Activated CD8-positive, alpha-beta T cell treated with anti-CD3 and anti-CD28 coated beads, Interleukin-2, amount 10 ng/mL, durations not matched to agents 7 days and 5 days (primary cell): ENCODE measurements around the gene ABCG4. TPM values are rescaled to one million over a fixed set of nuclear protein-coding genes. Genes with fewer than 3 reads are reported as not detected.
A peak's percentile ranks its signal among the peaks of the same experiment; 100 is the strongest.
"Not testable (repeated sequence)": the region's sequence is repeated elsewhere in the genome, so short reads cannot be mapped to it uniquely, and the experiment has no call there.

Experiments used
- ATAC-seq: fragments of 150-1000 bp; cut with Tn5 transposase; one replicate; pipeline ENCODE4 v1.10.0; 2021; ENCODE audit warnings: moderate library complexity
- CTCF ChIA-PET: fragments of 350-600 bp; sonication (Branson Sonifier 250); formaldehyde crosslinking; loops from one replicate; lab custom pipeline; 2021; ENCODE audit warnings: antibody characterized with exemption; lab: Charles Lee
- POLR2A ChIA-PET: fragments of 350-600 bp; sonication (Branson Sonifier 250); formaldehyde crosslinking; loops from one replicate; lab custom pipeline; 2021; ENCODE audit warnings: antibody characterized with exemption; lab: Charles Lee
- DNase-seq: peaks from one replicate; pipeline ENCODE4 v3.0.0-alpha.2; 2020
- H3K27ac Mint-ChIP-seq: one replicate; pipeline ENCODE4 v1.8.0; 2021; ENCODE audit warnings: mild to moderate bottlenecking, mixed read lengths
- H3K27me3 Mint-ChIP-seq: one replicate; pipeline ENCODE4 v1.8.0; 2021; ENCODE audit warnings: low read depth, mixed read lengths
- H3K36me3 Mint-ChIP-seq: one replicate; pipeline ENCODE4 v1.8.0; 2021; ENCODE audit warnings: low read depth, mixed read lengths
- H3K4me1 Mint-ChIP-seq: one replicate; pipeline ENCODE4 v1.8.0; 2021; ENCODE audit warnings: low read depth, mixed read lengths
- H3K4me3 Mint-ChIP-seq: one replicate; pipeline ENCODE4 v1.8.0; 2021; ENCODE audit warnings: mild to moderate bottlenecking, mixed read lengths
- H3K9me3 Mint-ChIP-seq: one replicate; pipeline ENCODE4 v1.8.0; 2022; ENCODE audit warnings: mixed read lengths; ENCODE audit not compliant: insufficient read depth
- total RNA-seq, 2 experiments: library from RNA; stranded (reverse); gene quantifications; one replicate each; pipeline ENCODE4 v1.2.3, GENCODE V29; 2021

ABCG4 gene
- total RNA-seq, 2 experiments from 2014 or later: 0.18 TPM; not detected in 1

- Mint-ChIP-seq H3K36me3 (no peaks in the 10 kb centered on the region), H3K4me3 (no peak overlapping the region), H3K9me3 (no peaks in the 10 kb centered on the region), H3K27me3 (peaks cover 3% of the 10 kb centered on the region), H3K4me1 (peaks cover 4% of the 10 kb centered on the region), H3K27ac (no peak overlapping the region)
- ChIA-PET POLR2A (no interaction called here), CTCF (no interaction called here)
- ATAC-seq (no peak), DNase-seq (no peak)
Observed at GRCh38 chr11:119193626-119194025, 44.8 kb downstream of the ABCG4 start.

DNA sequence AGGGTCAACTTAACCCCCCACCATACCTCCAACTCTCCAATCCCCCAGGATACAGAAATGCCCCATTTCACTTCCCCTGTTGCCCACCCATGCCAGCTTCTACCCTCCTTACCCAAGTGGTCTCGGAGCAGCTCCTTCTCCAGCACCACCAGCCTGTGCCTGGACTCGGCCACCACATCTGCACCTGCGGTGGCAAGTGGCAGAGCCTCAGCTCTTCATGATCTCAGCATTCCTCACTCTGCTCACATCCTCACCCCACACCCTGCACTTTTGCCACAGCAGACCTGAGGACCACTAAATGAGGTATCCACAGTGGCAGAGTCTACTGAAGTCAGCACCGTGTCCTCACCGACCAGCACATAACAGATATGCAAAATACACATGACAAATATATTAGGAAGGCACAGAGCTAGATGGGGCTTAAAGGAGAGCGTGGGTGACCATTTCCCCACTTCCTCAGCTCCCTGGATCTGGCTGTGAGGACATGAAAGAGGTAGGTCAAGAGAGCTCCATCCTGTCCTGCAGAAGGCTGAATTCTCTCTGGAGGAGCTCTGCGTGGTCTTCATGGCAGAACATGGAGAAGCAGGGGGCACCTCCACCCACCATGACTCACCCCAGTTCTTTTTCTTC is 46.1 kb downstream of the ABCG4 start:
- peaks cover 4% of the 10 kb centered on the region for H3K4me1 Mint-ChIP-seq
- DNase-seq: no peak
- H3K27ac Mint-ChIP-seq: peak overlapping the region; percentile 9
- no peaks in the 10 kb centered on the region for H3K36me3 Mint-ChIP-seq
- H3K9me3 Mint-ChIP-seq: no peaks in the 10 kb centered on the region
- ATAC-seq: no peak
- H3K4me3 Mint-ChIP-seq: no peak overlapping the region
- CTCF ChIA-PET: interaction anchor here (0.7 to 4.1 kb wide), 12 partner anchors 11 to 128 kb away, joined by 3 to 33 read pairs (median 6); partner anchors contain the start of gene CBL
- H3K27me3 Mint-ChIP-seq: peaks cover 3% of the 10 kb centered on the region
- POLR2A ChIA-PET: interaction anchor here (0.8 to 2.1 kb wide), 3 partner anchors 19 to 127 kb away, joined by 3 to 8 read pairs (median 3); partner anchors contain the start of gene VPS11

DNA sequence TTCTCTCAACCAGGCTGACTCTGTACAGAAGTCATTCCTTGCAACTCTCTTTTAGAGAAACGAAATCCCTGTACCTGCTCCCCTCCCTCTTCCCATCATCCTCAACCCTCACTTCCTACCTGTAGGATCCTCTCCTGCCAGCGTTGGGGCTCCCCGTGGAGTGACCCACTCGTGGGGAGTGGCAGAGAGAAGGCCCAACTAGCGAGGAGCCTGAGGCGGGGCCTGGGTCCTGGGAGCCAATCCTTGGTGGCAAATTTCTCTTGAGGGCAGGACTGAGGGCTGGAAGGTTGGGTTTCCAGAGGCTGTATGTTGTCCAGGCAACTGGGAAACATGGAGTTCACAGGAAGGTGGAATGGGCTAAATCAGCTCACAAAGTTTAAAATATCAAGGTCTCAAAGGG is 46.8 kb downstream of the ABCG4 start:
- Mint-ChIP-seq H3K27ac (no peak overlapping the region), H3K36me3 (no peaks in the 10 kb centered on the region), H3K9me3 (no peaks in the 10 kb centered on the region), H3K4me1 (peaks cover 4% of the 10 kb centered on the region), H3K4me3 (no peak overlapping the region), H3K27me3 (peaks cover 3% of the 10 kb centered on the region)
- ATAC-seq (no peak), DNase-seq (no peak)
- CTCF ChIA-PET: interaction anchor here (0.9 to 4.1 kb wide), 25 partner anchors 10 to 289 kb away, joined by 3 to 33 read pairs (median 6); partner anchors contain the start of genes CBL, DPAGT1, NLRX1 and VPS11
- POLR2A ChIA-PET: interaction anchor here (1.2 to 2.1 kb wide), 2 partner anchors 19 to 101 kb away, joined by 3 to 8 read pairs; a partner anchor contains a TSS

GRCh38 chr11:119196833-119197483 is 48.1 kb downstream of the ABCG4 start:
- POLR2A ChIA-PET: interaction anchor here (2.1 kb wide), 1 partner anchor 102 kb away, joined by 8 read pairs; a partner anchor contains a TSS
- no peak overlapping the region for H3K4me3 Mint-ChIP-seq
- no peaks in the 10 kb centered on the region for H3K36me3 Mint-ChIP-seq
- no peaks in the 10 kb centered on the region for H3K9me3 Mint-ChIP-seq
- peaks cover 3% of the 10 kb centered on the region for H3K27me3 Mint-ChIP-seq
- peaks cover 4% of the 10 kb centered on the region for H3K4me1 Mint-ChIP-seq
- CTCF ChIA-PET: interaction anchor here (0.6 to 4.1 kb wide), 46 partner anchors 9 to 290 kb away, joined by 3 to 33 read pairs (median 4); partner anchors contain the start of genes CBL, DPAGT1, HMBS and NLRX1
- DNase-seq (peak; percentile 85), ATAC-seq (peak; percentile 96)
- no peak overlapping the region for H3K27ac Mint-ChIP-seq

DNA sequence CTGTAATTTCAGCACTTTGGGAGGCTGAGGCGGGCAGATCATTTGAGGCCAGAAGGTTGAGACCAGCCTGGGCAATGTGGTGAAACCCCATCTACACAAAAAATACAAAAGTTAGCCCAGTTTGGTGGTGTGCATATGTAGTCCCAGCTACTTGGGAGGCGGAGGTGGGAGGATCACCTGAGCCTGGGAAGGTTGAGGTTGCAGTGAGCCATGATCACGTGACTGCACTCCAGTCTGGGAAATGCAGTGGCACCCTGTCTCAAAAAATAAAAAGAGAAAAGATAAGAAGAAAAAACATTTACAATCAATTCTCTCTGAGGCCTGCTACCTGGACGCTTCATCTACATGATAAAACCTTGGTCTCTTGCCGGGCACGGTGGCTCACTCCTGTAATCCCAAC is 50.1 kb downstream of the ABCG4 start:
- ATAC-seq (no peak), DNase-seq (no peak)
- Mint-ChIP-seq H3K4me3 (no peak overlapping the region), H3K27ac (no peak overlapping the region), H3K27me3 (peaks cover 3% of the 10 kb centered on the region), H3K9me3 (no peaks in the 10 kb centered on the region), H3K4me1 (peaks cover 7% of the 10 kb centered on the region), H3K36me3 (no peaks in the 10 kb centered on the region)
- POLR2A ChIA-PET: no interaction called here
- CTCF ChIA-PET: interaction anchor here (1.3 to 4.1 kb wide), 2 partner anchors 30 to 124 kb away, joined by 3 to 31 read pairs; no protein-coding TSS in a partner anchor

DNA sequence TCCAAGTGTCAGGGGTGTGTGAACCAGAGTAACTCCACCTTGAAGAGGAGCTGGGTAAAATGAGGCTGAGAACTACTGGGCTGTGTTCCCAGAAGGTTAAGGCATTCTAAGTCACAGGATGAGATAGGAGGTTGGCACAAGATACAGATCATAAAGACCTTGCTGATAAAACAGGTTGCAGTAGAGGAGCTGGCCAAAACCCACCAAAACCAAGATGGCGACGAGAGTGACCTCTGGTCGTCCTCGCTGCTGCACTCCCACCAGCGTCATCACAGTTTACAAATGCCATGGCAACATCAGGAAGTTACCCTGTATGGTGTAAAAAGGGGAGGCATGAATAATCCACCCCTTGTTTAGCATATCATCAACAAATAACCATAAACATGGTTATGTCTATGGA is 52.4 kb downstream of the ABCG4 start:
- H3K27ac Mint-ChIP-seq, ATAC-seq, H3K9me3 Mint-ChIP-seq, H3K4me3 Mint-ChIP-seq, H3K36me3 Mint-ChIP-seq, H3K27me3 Mint-ChIP-seq, DNase-seq: not testable (repeated sequence)
- peaks cover 18% of the 10 kb centered on the region for H3K4me1 Mint-ChIP-seq
- ChIA-PET POLR2A (interaction anchor here (1.2 kb wide), 1 partner anchor 106 kb away, joined by 4 read pairs; a partner anchor contains a TSS), CTCF (interaction anchor here (0.8 to 8.3 kb wide), 4 partner anchors 83 to 137 kb away, joined by 3 to 93 read pairs (median 6); no protein-coding TSS in a partner anchor)

- ChIA-PET CTCF (interaction anchor here (1.1 to 8.3 kb wide), 3 partner anchors 33 to 120 kb away, joined by 5 to 93 read pairs (median 7); no protein-coding TSS in a partner anchor), POLR2A (no interaction called here)
- H3K4me1 Mint-ChIP-seq: peaks cover 16% of the 10 kb centered on the region
- DNase-seq (no peak), ATAC-seq (no peak)
- no peak overlapping the region for H3K27ac Mint-ChIP-seq
- H3K36me3 Mint-ChIP-seq: peaks cover 3% of the 10 kb centered on the region
- no peak overlapping the region for H3K4me3 Mint-ChIP-seq
- no peaks in the 10 kb centered on the region for H3K27me3 Mint-ChIP-seq
- H3K9me3 Mint-ChIP-seq: no peaks in the 10 kb centered on the region
Observed at GRCh38 chr11:119202554-119202953, 53.7 kb downstream of the ABCG4 start.

- CTCF ChIA-PET: interaction anchor here (0.9 to 8.3 kb wide), 7 partner anchors 12 to 134 kb away, joined by 3 to 93 read pairs (median 12); no protein-coding TSS in a partner anchor
- Mint-ChIP-seq H3K9me3 (no peaks in the 10 kb centered on the region), H3K27ac (no peak overlapping the region), H3K4me1 (peaks cover 23% of the 10 kb centered on the region), H3K4me3 (no peak overlapping the region), H3K27me3 (no peaks in the 10 kb centered on the region), H3K36me3 (peaks cover 6% of the 10 kb centered on the region)
- POLR2A ChIA-PET: interaction anchor here (1.2 kb wide), 1 partner anchor 117 kb away, joined by 3 read pairs; no protein-coding TSS in a partner anchor
- no peak for ATAC-seq
- no peak for DNase-seq
Observed at GRCh38 chr11:119204066-119204465, 55.2 kb downstream of the ABCG4 start.

- peak overlapping the region; percentile 34 for H3K27ac Mint-ChIP-seq
- no peaks in the 10 kb centered on the region for H3K9me3 Mint-ChIP-seq
- POLR2A ChIA-PET: interaction anchor here (0.5 to 1.7 kb wide), 4 partner anchors 58 to 116 kb away, joined by 3 to 12 read pairs (median 5); no protein-coding TSS in a partner anchor
- no peak for ATAC-seq
- peaks cover 9% of the 10 kb centered on the region for H3K36me3 Mint-ChIP-seq
- CTCF ChIA-PET: interaction anchor here (0.6 to 8.3 kb wide), 25 partner anchors 9 to 121 kb away, joined by 3 to 93 read pairs (median 5); partner anchors contain the start of genes DPAGT1, HINFP and NLRX1
- H3K27me3 Mint-ChIP-seq: no peaks in the 10 kb centered on the region
- peaks cover 28% of the 10 kb centered on the region for H3K4me1 Mint-ChIP-seq
- peak overlapping the region; percentile 82 for H3K4me3 Mint-ChIP-seq
- no peak for DNase-seq
Observed at GRCh38 chr11:119205080-119205479, 56.2 kb downstream of the ABCG4 start.

DNA sequence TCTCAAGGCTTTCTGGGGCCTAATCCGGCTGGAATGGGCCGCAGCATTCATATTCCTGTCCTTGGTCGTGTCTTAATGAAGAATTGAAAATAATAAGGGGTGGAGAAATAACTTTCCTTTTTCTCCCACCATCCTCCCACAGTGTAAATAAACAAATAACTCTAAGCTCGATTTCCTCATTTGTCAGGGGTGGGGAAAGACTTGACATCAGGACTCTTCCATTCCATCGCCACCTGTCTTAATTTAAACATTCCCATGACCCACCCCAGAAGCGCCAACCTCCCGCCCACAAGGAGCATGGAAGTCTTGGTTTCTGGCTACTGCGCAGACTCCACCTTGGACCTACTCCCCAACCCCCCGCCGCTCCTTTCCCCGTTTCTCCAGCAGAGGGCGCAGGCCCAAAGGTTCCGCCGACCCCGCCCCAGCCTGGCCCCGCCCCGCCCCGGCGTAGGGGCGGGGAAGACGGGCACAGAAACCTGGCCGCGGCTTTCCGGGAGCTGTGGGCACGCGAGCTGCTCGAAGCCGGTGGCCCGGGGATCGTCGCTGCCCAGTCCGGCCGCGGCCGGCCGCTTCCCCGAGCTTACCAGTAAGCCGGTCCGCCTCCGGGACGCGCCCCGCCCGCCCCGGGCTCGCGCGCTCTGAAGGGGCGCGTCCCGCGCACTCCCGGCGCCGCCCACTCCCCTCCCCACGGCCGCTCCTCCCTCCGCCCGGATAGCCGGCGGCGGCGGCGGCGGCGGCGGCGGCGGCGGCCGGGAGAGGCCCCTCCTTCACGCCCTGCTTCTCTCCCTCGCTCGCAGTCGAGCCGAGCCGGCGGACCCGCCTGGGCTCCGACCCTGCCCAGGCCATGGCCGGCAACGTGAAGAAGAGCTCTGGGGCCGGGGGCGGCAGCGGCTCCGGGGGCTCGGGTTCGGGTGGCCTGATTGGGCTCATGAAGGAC is 57.0 kb downstream of the ABCG4 start, which contains the start of gene CBL:
Gene CBL, plus strand, starts transcription at position 766 of the 937 bp plus-strand sequence. Its CDS starts 79 bp downstream, at position 845.
- peaks cover 28% of the 10 kb centered on the region for H3K4me1 Mint-ChIP-seq
- H3K4me3 Mint-ChIP-seq: peak within 1 kb of the TSS; percentile 99
- H3K27me3 Mint-ChIP-seq: no peaks in the 10 kb centered on the region
- DNase-seq (peak; percentile 97), ATAC-seq (peak; percentile 87)
- ChIA-PET POLR2A (interaction anchor here (0.5 to 2.4 kb wide), 18 partner anchors 18 to 139 kb away, joined by 3 to 12 read pairs (median 4); partner anchors contain the start of genes C2CD2L and HINFP), CTCF (interaction anchor here (0.6 to 8.3 kb wide), 42 partner anchors 9 to 175 kb away, joined by 3 to 93 read pairs (median 4); partner anchors contain the start of genes C2CD2L, DPAGT1, HINFP and NLRX1)
- peaks cover 12% of the 10 kb centered on the region for H3K36me3 Mint-ChIP-seq
- no peaks in the 10 kb centered on the region for H3K9me3 Mint-ChIP-seq
- H3K27ac Mint-ChIP-seq: peak within 1 kb of the TSS; percentile 92
